Hematopoietic multipotent progenitor cell treated with erythropoietin and hydrocortisone succinate and interleukin-3 and kit ligand, for 17 days (in vitro differentiated cells): ENCODE data around the gene CD47.

Source experiments
- DNase-seq: peaks from one replicate; pipeline ENCODE4 v3.0.0-alpha.2; 2015; ENCODE audit warnings: low spot score

Gene CD47

DNA sequence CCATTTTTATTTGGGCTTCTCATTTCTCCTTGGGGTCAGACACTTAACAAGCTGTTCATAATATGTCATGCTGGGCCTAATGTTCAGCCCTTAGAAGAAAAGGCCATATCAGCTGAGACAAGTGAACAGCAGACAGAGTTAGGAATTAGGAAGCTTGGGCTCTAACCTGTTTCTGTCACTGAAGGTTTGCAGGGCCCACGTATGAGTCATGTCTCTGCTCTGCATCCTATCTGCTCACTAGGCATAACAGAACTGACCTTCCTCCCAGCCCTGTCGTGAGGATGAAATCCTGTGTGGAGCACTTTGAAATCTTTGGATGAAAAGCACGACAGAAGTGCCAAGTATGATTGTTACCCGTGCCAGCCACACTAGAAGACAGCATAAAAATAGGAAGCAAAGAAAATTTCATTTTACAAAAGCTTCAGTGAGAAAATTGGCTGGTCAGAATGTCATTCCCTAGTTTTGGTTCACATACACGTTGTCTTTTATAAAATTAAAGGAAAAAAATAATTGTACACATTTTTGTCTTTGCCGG is 26.5 kb upstream of the CD47 start:
- DNase-seq = no peak

DNA sequence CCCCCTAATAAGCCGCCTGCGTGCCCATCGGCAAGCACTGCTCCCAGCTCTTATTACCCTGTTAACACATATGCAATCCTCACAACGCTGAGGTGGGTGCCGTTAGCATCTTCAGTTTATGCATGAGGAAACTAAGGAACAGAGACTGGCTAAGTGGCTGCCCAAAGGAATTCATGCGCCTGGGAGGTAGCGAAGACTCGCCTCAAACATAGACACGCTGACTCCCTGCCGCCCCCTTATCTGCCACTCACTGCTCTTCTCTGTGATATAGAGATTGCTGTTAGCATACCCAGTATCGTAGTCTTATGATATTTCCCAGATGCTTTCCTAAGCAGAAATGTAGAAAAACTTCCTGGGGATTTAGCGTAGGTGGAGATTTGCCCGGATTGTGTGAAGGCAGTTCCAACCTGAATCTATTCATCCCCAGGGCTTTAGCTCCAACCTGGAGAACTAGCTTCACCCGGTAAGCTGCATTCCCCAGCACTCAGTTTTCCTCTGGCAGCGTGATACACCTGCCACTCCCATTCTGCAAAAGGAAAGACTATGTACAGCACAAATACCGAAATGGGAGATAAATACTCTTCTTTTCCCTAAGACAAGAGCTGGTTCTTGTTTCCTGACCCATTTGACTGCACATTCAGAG is 23.7 kb upstream of the CD47 start:
- no peak for DNase-seq

DNA sequence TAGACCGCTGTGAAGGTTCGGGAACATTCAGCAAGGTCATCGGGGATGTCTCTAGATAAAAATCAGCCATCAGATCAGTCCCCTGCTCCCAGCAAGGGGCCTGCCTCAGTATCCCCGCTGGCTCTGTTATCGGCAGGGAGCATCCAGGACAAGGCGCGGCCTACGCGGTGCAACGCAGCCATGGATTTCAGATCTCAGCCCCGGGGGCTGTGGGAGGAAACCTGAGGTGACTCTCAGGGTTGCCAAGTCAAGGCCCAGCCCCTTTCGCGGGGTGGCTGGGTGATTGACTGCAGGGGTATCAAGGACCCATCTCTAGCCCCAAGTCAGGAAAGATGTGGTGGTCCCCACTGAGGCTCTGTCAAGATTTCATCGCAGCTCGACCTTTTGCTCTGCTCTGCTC is 23.1 kb upstream of the CD47 start:
- no peak for DNase-seq

DNA sequence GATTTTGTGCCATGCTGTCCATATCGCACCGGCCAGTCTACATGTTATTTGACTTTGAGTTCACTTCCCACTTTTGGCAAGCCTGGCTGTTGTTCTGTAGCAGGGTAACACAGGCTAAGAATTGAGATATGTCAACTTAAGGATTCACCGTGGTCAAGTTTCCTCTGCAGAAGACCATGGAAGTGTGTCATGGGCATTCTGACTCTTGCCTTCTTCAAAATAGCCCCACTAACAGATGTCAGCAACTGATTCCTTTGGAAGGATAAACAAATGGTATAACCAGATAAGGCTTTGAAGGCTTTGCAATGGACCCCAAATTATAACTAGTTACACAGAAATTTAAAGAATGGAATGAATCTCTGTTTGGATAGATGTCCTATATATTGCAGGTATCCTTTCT is 20.1 kb upstream of the CD47 start:
- DNase-seq = peak; percentile 19

DNA sequence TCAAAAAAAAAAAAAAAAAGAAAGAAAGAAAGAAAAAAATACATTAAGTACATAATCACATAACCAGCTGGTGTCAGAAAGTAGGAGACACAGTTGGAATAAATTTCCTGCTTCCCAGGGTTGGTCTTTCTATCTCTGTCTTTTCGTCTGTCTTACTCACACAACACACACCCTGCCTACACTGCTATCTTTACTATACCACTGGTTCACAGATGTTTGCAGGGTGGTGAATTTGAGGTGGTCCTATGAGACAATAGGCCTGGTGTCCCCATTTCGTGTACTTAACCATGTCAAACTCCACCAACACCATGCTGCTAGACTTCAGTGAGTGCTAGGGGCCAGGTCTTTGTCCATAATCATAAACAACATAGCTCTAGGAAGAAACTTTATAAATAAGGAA is 17.6 kb upstream of the CD47 start:
- DNase-seq = peak; percentile 30

DNA sequence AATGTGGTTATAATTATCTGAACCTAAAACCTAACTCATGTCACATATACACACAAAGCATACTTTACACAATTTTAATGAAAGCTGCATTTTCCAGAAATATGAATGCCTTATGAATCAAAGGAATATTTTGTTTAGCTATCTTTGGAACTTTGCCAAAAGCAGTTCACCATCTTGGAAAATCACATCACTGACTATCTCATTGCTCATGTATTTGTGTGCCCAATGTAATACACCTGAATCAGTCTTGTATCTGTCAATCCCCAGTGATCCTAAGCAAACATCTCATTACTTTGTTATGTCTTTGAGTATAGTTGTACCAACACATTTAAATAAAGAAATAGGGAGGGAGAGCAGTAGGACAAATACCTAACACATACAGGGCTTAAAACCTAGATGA is 15.6 kb upstream of the CD47 start:
- no peak for DNase-seq

DNA sequence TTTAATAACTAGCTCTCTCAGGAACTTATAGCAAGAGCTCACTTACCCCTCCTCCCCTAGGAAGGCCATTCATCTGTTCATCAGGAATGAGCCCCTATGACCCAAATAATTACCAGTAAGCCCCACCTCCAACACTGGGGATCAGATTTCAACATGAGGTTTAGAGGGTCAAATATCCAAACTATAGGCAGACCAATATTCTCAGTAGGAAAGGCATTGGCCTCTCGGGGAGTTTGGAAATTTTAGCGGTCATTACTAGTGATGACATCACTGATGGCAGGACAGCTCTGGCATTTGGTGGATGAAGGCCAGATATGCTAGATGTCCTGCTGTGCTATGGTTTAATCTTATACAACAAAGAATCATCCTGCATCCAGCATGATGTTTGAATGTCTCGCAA is 15.2 kb upstream of the CD47 start:
- DNase-seq = no peak

DNA sequence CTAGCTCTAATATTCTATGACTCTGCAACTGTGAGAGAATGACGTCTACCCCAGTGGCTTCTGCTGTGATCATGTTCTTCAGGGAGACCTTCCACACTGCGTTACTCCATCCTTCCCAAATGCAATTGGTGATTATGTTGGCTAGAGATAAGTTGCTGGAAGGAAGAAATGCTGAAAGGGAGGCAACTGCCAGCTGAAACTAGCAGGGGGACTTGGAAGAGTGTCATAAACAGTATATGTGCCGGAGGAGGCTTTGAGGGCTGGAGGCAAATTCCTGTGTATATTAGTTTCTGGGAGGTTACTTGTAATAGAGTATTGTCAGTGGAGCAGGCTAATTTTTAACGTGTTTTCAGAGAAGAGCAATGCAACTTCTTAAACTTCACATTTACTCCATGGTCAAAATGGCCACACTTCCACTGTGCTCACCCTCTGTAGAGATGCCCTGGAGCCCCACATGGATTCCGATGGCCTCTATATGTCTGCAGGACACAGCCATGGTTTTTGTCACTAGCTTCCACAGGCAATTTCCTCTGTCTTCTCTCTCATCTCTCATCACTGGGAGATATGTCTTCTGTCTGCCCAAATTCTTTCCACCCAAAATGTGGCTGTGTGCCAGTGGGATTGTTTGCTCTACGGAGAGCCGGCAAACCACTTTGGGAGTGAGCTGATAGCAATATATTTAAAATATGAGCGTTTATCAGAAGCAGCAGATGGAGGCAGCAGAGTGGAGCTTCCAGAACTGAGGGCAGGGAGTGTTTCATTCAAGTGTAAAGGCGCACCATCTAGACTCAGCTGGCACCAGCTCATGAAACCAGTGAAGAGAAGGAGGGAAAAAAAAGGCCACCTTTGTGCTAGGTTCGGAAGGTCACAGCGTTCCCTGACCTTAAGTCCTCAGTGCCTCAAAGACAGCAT is 13.3 kb upstream of the CD47 start:
- peak; percentile 91 for DNase-seq

DNA sequence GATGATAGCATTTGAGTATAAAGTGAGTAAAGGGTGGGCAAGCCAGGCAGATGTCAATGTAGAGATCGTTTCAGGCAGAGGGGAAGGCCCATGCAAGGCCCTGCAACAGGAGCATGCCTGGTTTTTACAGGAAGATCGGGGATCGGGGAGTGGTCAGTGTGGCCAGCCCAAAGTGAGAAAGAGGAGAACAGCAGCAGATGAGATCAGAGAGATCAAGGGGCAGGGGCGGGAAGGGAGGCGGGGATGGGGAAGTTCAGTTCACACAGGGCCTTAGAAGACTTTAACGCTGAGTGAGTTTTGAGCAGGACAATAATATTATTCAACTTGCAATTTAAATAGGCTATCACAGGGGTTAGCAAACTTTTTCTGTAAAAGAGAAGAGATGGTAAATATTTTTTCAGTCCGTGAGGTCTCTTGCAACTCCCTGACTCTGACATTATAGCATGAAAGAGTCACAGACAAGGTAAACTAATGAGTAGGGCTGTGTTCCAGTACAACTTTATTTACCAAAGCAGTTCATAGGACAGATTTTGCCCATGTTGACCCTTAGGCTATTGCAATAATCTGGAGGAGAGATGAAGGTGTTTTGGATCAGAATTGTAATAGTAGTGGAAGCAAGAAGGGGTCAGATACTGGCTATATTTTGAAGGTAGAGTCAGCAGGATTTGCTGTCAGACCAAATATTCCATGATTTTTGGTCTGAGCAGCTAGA is 12.4 kb upstream of the CD47 start:
- DNase-seq = no peak

DNA sequence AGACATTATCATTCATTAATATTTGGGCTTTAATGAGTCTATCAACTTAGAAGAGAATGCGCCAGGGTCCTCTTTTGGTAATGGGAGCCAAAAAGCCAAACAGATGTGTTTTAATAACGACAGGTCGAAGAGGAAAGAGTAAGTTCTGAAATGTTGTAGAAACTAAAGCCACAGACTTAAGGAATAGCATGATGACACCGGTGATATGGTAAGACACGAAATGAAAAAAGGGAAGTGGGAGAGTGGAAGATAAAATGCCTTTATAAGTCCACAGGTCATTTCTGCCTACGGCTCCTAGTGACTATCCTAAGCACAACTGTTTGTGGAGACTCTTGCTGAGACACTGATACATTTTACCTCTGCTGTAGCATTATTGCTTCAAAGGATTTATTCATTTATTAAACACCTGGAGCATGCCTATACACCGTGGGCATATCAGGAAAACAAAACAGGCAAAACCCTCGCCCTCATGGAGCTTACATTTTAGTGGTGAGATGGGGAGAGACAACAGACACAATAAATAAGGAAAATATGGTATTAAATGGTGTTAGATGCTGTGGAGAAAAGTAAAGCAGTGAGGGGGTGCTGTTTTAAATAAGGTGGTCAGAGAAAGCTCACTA is 11.7 kb upstream of the CD47 start:
- no peak for DNase-seq

DNA sequence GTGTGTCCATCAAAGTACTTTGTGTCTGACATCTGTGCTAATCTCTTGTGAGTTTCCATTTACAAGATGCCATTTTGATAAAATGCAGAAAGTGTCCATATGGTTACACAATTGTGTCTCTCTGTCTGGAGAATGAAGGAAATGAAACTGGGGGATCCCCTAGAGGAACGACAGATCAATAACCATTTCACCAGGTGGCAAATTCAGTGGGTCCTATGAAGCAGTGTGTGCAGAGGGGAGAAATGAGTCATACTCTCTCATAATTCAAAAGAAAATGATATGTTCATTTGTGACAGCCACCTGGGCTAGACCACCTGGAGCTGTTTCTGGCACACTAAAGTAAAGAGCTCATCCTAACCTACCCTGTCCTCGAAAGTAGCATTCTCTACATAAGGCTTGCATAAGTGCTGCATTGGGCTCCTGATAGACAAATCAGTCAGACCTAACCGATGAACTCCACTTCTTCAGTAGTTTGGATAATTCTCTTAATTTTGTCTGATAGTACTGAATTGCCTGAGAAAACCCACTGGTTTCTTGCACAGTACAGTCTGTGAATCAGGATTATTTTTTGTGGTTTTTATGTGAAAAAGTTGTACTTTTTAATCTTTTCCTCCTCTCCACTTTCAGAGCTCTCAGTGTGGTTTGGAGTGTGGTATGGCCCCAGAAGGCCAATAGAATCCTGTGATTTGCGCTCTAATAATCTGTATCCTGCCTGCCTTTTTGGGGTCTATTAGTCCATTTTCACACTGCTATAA is 10.3 kb upstream of the CD47 start:
- no peak for DNase-seq

DNA sequence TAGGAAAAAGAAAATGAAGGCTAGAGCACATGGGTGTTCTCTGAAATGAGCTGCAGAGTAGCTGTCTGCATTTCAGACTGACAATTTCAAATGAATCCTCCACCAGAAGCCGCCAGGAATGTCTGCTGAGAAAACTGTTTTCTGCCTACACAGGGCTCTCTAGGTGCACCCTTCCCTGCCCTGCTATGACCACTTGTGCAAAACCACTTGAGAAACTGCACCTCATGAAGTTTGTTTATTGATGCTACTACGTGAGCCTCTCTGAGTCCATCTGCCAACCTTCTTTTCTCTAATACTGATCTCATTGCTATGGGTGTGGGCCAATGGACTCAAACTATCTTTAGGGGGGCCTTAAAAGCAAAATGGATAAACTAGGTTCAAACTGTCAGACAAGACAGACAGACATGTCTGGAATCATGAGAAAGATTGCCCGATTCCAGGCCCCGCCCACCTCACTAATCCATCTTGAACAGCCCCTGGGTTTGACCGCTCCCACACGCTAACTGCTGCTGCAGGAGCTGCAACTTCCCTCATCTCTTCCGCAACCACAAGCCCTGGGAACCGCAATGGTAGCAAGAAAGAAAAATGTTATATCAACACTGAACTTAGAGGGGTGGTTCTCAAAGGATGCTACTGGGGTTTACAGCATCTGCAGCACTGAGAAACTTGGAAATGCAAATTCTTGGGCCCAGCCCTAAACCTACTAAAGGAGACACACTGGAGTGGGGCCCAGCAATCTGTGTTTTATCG is 9.0 kb upstream of the CD47 start:
- peak; percentile 81 for DNase-seq

DNA sequence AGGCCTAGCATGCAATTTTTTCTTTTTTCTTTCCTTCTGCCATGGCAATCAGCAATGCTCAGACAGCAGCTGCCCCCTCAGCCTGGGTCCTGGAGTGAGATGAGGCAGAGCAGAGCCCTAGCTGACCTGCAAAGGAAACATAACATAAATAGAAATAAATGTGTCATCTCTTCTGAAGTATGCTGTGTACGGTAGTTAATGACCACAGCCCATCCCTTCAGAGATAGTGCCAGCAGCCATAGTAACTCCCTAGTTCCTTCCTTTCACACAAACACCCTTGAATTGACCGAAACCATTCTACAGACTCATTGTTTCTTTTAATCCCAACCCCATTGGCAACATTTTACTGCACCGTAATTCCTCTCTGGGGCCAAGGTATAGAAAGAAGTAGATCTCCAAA is 8.4 kb upstream of the CD47 start:
- peak; percentile 58 for DNase-seq

DNA sequence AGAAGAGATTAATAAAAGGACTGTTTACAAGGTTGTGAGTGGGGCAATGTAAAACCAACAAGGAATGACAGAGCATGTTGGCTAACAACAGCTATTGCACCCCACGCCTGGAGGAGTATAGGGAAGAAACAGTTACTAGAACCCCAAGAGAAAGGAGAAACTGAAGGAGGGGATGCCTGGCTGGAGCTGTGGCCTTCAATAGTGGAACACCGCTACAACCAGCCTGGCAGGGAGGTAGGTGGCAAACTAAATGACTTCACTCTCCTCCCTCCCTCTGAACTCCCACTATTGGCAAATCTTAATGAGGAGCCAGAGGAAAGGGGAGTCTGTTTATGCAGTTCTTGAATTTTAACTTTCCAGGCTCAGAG is 7.2 kb upstream of the CD47 start:
- DNase-seq = no peak

DNA sequence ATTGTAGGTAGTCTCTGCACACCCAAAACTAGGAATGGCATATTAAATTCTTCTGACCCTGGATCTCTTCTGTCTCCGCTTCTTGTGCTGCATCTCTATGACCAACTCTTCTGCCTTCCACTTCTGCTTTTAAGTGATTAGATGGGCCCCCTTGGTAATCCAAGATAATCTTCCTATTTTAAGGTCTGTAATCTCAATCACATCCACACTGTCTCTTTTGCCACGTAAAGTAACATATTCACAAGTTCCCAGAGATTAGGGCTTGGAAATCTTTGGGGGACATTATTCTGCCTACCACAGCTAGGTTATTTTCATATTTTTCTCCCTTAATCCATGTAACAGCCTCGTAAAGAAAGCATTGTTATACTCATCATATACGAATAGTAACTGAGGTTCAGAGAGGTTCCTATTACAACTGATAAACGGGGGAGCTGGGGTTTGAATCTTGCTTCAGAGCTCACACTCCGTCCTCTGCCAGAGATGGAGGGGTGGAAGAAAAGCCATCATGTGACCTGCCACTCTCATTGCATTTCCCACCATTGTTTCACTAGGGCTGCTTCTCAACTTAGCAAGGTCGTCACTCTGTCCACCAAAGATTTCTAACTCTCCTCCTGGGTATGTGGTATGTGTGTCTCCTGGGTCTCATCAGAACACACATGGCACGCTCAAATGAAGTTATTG is 6.6 kb upstream of the CD47 start:
- no peak for DNase-seq

DNA sequence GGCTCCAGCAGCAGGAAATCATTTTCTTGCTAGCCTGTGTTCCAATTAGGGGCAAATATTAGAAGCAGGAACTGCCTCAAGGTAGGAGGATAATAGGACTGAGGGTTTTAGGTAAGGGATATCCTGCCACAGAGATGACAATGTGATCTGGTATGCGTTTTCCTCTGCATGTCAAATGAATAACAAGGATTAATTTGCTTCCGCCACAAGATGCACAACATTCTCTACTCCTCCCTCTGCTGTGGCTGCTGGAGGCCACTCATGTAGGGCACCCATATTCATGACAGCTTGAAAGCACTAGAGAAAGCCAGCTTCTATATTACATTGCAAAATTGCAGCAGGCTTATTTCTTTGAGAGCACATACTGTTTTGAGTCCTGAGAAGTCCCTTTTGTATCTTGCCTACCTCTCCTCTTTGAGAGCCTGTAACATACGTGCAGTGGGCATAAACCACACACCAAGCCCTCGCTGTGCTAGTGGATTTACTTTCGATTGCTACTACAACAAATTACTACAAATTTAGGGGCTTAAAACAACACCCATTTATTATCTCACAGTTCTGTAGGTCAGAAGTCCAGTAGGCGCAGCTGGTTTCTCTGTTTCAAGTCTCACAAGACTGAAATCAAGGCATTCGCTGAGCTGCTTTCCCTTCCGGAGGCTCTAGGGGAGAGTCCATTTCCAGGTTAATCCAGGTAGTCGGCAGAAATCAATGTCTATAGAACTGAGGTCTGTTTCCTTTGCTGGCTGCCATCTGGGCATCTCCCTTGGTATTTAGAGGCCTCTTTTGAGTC is 5.9 kb upstream of the CD47 start:
- no peak for DNase-seq

DNA sequence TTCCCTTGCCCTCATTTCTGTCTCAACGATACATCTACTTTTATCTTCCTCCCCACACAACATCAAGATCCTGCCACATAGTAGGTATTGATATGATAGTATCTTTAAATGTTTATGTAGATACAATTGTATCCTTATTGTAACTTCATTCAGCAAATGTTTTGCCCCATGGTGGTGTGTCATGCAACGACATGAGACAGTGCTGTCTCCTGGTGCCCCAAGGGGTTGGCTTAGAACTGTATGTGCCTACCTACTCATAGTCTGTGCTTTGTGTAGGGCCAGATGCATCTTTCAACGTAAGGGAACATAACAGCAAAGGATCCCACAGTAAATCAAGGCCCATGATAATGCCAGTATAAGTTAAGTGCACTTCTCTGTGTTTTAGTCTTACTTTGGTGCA is 2.8 kb upstream of the CD47 start:
- DNase-seq = no peak

DNA sequence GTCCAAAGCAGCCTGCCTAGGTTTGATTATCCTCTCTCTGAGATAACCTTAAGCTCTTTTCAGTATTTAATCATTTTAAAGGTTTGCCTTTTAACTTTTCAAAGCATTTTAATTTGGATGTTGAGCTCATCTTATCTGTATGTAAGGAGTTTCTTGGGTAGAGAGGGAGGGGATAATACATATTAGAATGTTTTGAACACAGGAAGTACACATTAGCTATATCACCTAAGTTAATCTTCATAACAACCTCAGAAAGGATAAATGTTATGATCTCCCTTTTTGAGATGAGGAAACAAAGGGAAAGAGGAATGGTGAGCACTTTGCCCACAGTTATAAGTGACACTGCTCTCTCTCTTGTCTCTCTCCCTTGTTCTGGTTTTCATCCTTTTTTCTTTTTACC is 2.2 kb upstream of the CD47 start:
- DNase-seq = no peak

DNA sequence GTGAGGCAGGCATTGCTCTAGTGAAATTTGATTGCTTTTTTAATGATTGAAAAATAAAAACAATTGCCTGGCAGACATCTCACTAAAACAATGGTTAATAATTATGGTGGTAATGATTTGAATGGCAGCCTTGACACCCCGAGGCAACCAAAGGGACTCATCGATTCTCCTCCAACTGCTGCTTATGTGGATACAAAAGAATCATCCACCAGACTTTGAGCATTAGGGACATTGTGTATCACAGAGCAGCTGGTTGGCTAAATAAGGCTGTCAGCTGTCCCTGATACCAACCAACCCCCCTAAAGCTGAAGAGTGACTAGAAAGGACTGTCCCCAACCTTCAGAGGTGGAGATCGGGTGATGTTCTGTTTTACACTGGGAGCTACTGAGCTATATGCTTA is 1.7 kb upstream of the CD47 start:
- no peak for DNase-seq
